Neutrophil (primary cell): ENCODE data around the gene GIMD1.

Source experiments
- H3K27ac ChIP-seq: fragments of 200-600 bp; sonication (generic); 2 replicates; pipeline ENCODE4 v1.5.1; 2016; ENCODE audit warnings: mild to moderate bottlenecking, moderate library complexity
- H3K27me3 ChIP-seq: fragments of 200-600 bp; sonication (generic); 2 replicates; pipeline ENCODE4 v1.6.0; 2016; ENCODE audit warnings: mild to moderate bottlenecking
- H3K36me3 ChIP-seq: fragments of 200-600 bp; sonication (generic); 2 replicates; pipeline ENCODE4 v1.5.1; 2017
- H3K4me1 ChIP-seq, 2 experiments: fragments of 200-600 bp in 1 of 2; sonication (generic) in 1 of 2; 1 replicate in 1 of 2; 2 replicates in 1 of 2; pipeline versions ENCODE4 v1.5.1 to v1.6.1; 2013 to 2016; ENCODE audit warnings: low read depth in 1 of 2, low read length in 1 of 2, mild to moderate bottlenecking in 1 of 2, moderate library complexity in 1 of 2; ENCODE audit not compliant: control insufficient read depth in 1 of 2, insufficient read depth in 1 of 2
- H3K4me3 ChIP-seq, 2 experiments: fragments of 200-600 bp in 1 of 2; sonication (generic) in 1 of 2; 1 replicate in 1 of 2; 2 replicates in 1 of 2; pipeline ENCODE4 v1.5.1; 2013 to 2016; ENCODE audit warnings: low read depth in 1 of 2, low read length in 1 of 2, mild to moderate bottlenecking in 1 of 2, moderate library complexity in 1 of 2
- H3K9me3 ChIP-seq: fragments of 200-600 bp; sonication (generic); 2 replicates; pipeline ENCODE4 v1.5.1; 2016
- TF ChIP-seq, protein P1 (sequence below): fragments of 200-600 bp; sonication (generic); IDR thresholded peaks from 2 replicates; pipeline ENCODE4 v1.5.1; 2016; ENCODE audit warnings: antibody characterized with exemption

Gene GIMD1

DNA sequence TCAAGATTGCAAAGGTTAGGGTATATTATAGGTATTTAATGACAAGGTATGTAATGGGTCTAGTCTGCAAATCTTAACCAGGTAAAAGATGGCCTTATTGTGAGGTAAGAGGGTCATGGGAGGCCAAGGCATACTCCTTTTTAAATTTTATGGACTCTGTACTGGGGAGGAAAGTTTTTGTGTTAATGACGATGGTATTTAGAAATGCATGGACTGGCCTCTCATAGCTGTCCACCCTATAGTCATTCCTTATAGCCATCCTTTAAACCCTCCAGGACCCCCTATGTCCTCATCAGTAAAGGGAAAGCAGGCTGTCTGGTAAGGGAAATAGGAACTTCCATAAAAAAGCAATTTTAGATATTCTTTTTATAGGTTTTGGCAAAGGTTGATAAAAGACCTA is 50.8 kb downstream of the GIMD1 start:
- no peaks in the 10 kb centered on the region for H3K27me3 ChIP-seq
- peaks cover 8% of the 10 kb centered on the region for H3K36me3 ChIP-seq
- no peak overlapping the region for H3K27ac ChIP-seq
- H3K4me3 ChIP-seq, result no peak overlapping the region
- H3K4me1 ChIP-seq, result peaks cover 19% of the 10 kb centered on the region in 2 experiments
- TF ChIP-seq, protein P1, sequence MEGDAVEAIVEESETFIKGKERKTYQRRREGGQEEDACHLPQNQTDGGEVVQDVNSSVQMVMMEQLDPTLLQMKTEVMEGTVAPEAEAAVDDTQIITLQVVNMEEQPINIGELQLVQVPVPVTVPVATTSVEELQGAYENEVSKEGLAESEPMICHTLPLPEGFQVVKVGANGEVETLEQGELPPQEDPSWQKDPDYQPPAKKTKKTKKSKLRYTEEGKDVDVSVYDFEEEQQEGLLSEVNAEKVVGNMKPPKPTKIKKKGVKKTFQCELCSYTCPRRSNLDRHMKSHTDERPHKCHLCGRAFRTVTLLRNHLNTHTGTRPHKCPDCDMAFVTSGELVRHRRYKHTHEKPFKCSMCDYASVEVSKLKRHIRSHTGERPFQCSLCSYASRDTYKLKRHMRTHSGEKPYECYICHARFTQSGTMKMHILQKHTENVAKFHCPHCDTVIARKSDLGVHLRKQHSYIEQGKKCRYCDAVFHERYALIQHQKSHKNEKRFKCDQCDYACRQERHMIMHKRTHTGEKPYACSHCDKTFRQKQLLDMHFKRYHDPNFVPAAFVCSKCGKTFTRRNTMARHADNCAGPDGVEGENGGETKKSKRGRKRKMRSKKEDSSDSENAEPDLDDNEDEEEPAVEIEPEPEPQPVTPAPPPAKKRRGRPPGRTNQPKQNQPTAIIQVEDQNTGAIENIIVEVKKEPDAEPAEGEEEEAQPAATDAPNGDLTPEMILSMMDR, result no peak
- no peaks in the 10 kb centered on the region for H3K9me3 ChIP-seq

DNA sequence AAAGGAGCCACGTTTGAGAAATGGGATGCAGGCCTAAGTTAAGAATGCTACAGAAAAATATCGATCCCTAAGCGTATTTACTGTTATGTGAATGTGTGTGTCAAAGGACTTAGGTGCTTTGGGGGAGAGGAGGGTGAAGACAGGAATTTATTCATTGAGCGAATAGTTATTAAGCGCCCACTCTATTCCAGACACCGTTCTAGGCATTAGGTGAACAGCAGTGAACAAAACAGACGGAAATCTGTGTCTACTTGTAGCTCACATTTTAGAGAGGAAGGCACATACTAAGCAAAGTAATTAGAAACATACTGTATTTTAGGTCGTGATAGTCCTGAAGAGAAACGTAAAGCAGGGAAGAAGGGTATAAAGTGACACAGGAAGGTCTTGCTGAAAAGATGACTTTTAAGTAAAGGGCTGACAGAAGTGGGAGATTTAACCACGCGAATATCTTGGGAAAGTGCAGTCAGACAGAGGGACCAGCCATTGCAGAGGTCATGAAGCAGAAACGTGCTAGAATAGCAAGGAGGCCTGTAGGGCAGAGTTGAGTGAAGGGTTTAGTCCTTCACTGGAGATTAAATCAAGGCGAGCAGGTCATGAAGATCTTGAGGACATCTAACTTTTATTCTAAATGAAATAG is 51.7 kb downstream of the GIMD1 start:
- Histone ChIP-seq H3K27me3 (no peaks in the 10 kb centered on the region), H3K4me3 (peak overlapping the region; percentile 73 to 84), H3K4me1 (peaks cover 19% of the 10 kb centered on the region in 2 experiments), H3K27ac (peak overlapping the region; percentile 89), H3K9me3 (no peaks in the 10 kb centered on the region), H3K36me3 (peaks cover 8% of the 10 kb centered on the region)
- TF ChIP-seq, protein P1, result no peak

- peaks cover 19% of the 10 kb centered on the region in 2 experiments for H3K4me1 ChIP-seq
- H3K27ac ChIP-seq, result peak within 1 kb of the TSS; percentile 89
- no peaks in the 10 kb centered on the region for H3K9me3 ChIP-seq
- H3K27me3 ChIP-seq, result no peaks in the 10 kb centered on the region
- peaks cover 5% of the 10 kb centered on the region for H3K36me3 ChIP-seq
- TF ChIP-seq, protein P1, result no peak
- H3K4me3 ChIP-seq, result peak within 1 kb of the TSS; percentile 73 to 84
These were observed 52.4 kb downstream of the GIMD1 start, which contains the start of the genes AIMP1 and TBCK for GRCh38 chr4:106315968-106316772. Gene AIMP1 (plus strand): TSS chr4:106316550. CDS start chr4:106325010, 8,460 bp downstream. Gene TBCK (minus strand): TSS chr4:106316209. CDS start chr4:106308960, 7,249 bp downstream.

GRCh38 chr4:106315476-106315967 is 53.1 kb downstream of the GIMD1 start:
- TF ChIP-seq, protein P1, result no peak
- Histone ChIP-seq H3K27ac (peak overlapping the region; percentile 89), H3K36me3 (no peaks in the 10 kb centered on the region), H3K4me3 (peak overlapping the region; percentile 73 to 84), H3K4me1 (peaks cover 19% of the 10 kb centered on the region in 2 experiments), H3K9me3 (no peaks in the 10 kb centered on the region), H3K27me3 (no peaks in the 10 kb centered on the region)

- peaks cover 19% of the 10 kb centered on the region in 2 experiments for H3K4me1 ChIP-seq
- H3K9me3 ChIP-seq, result no peaks in the 10 kb centered on the region
- peak overlapping the region; percentile 89 for H3K27ac ChIP-seq
- TF ChIP-seq, protein P1, result no peak
- H3K36me3 ChIP-seq, result no peaks in the 10 kb centered on the region
- H3K4me3 ChIP-seq, result peak overlapping the region; percentile 73 to 84
- H3K27me3 ChIP-seq, result no peaks in the 10 kb centered on the region
These were observed 53.6 kb downstream of the GIMD1 start for GRCh38 chr4:106314960-106315359.
